ENCODE measurements around the gene CCL17. TPM values are rescaled to one million over a fixed set of nuclear protein-coding genes. Genes with fewer than 3 reads are reported as not detected.
"Not testable (repeated sequence)": the region's sequence is repeated elsewhere in the genome, so short reads cannot be mapped to it uniquely, and the experiment has no call there.

The CCL17 gene
- total RNA-seq (2014; rRNA removed; shearing (Covaris generic)), result 3.4 and 14.2 TPM in 2 replicates

DNA sequence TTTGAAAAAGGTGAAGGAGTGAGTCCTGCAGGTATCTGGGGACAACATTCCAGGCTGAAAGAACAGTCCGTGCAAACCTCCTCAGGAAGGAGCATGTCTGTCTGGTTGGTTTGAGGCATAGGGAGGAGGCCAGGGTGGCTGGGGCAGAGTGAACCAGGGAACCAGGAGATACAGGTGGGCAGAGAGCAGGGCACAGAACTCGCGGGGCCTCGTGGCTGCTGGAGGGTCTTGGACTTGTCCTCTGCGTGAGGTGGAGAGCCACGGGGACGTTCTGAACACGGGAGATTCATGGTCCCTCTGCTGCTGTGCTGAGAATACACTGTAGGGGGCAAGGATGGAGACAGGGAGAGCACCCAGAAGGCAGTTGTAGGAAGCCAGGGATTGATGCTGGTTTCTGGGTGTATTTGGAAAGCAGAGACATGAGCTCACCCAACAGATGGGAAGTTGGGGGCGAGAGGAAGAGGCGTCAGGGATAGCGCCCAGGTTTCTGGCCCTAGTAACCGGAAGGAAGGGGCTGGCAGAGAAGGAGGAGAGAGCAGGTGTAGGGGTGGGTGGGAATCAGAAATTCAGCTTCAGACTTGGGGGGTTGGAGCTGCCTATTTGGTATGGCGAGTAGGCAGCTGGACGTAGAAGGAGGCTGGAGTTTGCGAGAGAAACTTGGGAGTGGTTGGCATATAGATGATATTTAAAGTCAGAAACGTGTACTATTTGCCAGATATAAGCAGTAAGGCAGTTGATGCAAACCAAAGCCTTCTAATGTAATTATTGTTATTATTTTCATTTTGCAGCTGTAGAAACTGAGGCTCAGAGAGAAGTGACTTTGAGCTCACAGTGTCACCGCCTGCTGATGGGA is at the start of gene CCL17:
Gene CCL17 (plus strand): TSS at position 803 of the 853 bp plus-strand sequence. CDS start 9,166 bp downstream, outside the sequence.
- DNase-seq (ENCODE audit: low spot score), result no peak

DNA sequence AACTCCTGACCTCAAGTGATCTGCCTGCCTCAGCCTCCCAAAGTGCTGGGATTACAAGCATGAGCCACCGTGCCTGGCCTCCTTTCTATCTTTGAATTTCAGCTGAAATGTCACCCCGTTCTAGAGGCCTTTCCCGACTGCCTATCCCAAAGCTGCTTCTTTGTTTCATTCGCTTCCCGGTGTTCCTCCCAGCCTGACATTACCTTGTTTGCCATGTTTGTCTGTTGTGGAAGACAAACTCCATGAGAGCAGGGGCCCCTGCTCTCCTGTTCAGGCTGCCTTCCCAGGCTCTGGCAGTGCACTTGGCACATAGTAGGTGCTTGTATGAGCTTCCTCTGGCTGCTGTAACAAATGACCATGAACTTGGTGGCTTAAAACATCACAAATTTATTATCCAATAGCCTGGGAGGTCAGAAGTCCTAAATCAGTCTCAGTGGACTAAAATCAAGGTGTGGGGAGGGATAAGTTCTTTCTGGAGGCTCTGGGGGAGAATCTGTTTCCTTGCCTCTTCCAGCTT is 48.6 kb upstream of the CCL17 start:
- DNase-seq (ENCODE audit: low spot score), result no peak

DNA sequence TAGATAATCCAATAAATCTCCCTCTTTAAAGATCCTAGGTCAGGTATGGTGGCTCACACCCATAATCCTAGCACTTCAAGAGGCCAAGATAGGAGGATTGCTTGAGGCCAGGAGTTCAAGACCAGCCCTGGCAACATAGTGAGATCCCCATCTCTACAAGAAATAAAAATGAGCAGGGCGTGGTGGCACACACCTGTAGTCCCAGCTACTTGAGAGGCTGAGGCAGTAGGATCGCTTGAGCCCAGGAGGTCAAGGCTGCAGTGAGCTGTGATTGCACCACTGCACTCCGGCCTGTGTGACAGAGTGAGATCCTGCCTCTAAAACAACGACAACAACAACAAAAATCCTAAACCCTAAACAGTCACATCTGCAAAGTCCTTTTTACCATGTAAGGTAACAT is 48.0 kb upstream of the CCL17 start:
- DNase-seq (ENCODE audit: low spot score), result no peak

DNA sequence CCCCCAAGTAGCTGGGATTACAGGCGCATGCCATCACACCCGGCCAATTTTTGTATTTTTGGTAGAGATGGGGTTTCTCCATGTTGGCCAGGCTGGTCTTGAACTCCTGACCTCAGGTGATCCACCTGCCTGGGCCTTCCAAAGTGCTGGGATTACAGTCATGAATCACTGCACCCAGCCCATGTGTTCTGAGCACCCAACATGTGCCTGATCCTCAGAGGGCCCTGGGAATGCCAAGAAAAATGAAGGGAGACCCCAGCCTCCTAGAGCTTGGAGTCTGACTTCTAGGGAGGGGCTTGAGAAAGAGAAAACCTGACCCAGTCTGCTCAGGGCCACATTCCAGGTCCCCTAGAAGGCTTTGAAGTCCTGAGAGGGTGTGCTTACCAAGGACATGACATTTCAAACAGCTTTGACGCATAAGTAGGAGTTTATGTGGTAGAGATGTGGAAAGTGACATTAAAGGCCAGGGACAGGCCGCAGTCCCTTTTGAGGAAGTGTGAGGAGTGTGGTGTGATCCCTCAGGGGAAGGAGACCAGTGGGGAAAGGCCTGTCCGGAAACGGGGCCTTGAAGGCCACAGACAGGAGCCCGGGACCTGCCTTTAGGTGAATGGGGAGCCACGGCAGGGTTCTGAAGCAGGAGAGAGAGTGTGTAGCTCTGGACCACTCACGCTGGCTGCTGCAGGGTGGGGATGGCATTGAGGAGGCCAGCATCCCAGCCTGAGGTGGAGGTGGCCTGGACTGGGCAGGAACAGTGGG is 47.1 kb upstream of the CCL17 start:
- no peak for DNase-seq (ENCODE audit: low spot score)

DNA sequence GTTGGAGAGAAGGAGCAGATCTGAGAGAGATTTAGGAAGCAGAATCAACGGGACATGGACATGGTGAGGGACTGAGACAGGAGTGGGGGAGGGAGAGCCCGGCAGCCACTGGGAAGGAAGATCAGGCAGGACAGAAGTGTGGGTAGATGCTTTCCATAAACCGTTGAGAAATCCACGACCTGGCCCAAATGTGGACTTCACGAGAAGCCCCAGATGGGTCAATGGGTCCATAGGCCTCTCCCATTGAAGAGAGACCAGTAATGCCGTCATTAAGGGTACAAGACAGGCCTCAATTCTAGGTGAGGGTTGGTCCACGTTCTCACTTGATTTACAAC is 46.5 kb upstream of the CCL17 start:
- DNase-seq (ENCODE audit: low spot score), result no peak

DNA sequence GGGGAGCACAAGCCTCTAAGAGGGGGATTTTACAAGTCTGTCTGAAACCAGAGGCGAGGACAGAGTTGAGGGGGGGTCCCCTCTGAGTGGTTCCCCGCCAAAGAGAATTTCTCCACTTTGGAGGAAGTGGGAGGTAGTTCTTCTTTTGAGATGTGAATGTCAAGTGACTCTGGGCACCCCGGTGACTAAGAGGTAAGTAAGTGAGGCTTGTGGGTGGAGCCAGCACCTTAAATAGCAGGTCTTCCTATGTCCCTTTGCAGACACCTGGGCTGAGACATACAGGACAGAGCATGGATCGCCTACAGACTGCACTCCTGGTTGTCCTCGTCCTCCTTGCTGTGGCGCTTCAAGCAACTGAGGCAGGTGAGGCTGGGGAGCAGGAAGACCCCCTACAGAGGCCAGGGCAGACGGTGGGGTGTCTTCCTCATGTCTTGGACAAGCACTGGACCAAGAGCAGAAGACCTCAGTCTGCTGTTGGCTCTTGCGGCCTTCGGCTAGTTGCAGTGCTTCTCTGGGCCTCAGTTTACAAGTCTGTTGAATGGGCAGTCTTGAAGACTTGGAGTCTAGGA is 46.0 kb upstream of the CCL17 start, which contains the start of gene CCL22:
Gene CCL22 (plus strand): TSS at position 257 of the 569 bp plus-strand sequence. CDS start 34 bp downstream, at position 291.
- DNase-seq (ENCODE audit: low spot score), result no peak

DNA sequence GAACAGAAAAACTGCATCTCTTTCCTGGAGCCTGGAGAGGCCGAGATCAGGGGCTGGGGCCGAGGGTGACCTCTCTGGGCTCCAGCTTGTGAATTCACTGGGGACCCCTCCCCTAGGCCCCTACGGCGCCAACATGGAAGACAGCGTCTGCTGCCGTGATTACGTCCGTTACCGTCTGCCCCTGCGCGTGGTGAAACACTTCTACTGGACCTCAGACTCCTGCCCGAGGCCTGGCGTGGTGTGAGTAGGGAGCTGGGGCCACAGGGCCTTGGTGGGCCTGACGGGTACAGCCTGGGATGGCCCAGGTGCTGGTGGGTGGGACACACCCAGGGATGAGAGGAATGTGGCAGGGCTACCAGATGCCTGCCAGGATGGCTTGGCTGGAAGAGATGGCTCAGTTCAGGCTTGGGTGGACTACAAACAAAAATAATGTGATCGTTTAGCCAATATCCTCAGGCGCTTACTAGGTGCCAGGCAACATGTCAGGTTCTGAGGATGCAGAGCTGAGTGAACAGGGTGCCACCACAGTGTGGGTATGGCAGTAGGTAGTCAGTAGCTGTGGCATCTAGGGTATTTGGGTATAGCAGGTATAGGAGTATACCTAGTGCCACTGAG is 44.1 kb upstream of the CCL17 start:
- no peak for DNase-seq (ENCODE audit: low spot score)

DNA sequence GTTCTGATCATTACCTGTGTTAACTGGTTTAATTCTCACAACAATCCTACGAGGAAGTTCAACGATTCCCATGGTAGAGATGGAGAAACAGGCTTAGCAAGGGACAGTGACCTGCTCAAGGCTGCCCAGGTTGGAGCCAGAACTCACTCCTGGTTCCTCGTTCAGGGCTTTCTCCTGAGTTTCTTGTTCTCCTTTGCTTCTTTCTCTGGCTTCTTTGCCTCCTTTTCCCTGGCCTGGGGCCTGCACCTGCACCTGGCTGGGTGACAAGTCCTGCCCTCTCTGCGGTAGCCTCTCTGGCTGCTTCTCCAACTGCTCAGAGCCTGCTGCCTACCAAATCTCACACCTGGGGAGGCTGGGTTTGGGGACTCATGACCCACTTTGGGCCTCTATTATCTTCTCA is 43.2 kb upstream of the CCL17 start:
- DNase-seq (ENCODE audit: low spot score), result no peak

DNA sequence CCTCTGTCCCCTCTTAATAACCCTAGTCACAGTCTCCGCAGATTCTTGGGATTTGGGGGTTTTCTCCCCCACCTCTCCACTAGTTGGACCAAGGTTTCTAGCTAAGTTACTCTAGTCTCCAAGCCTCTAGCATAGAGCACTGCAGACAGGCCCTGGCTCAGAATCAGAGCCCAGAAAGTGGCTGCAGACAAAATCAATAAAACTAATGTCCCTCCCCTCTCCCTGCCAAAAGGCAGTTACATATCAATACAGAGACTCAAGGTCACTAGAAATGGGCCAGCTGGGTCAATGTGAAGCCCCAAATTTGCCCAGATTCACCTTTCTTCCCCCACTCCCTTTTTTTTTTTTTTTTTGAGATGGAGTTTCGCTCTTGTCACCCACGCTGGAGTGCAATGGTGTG is 40.4 kb upstream of the CCL17 start:
- no peak for DNase-seq (ENCODE audit: low spot score)

DNA sequence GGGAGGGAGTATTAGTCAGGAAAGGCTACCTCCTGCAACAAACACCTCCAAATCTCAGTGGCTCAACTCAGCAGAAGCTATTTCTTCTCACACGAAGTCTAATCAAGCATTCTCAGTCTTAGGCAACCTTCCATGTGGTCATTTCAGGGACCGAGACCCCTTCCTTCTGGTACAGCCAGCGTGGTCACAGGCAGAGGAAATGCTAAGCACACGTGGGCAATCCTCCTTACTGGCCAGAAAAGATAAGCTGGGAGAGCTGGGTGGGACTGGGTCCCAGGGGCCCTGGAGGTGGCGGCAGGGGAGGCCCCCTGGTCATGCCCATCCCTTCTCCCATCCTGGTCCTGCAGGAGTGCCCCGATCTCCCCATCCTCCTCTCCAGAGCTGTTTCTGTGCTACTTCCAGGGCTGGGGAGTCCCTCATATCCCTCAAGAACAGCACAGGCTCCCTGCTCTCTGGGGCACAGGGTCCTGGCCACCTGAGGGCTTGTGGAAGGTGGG is 38.0 kb upstream of the CCL17 start:
- DNase-seq (ENCODE audit: low spot score), result no peak

DNA sequence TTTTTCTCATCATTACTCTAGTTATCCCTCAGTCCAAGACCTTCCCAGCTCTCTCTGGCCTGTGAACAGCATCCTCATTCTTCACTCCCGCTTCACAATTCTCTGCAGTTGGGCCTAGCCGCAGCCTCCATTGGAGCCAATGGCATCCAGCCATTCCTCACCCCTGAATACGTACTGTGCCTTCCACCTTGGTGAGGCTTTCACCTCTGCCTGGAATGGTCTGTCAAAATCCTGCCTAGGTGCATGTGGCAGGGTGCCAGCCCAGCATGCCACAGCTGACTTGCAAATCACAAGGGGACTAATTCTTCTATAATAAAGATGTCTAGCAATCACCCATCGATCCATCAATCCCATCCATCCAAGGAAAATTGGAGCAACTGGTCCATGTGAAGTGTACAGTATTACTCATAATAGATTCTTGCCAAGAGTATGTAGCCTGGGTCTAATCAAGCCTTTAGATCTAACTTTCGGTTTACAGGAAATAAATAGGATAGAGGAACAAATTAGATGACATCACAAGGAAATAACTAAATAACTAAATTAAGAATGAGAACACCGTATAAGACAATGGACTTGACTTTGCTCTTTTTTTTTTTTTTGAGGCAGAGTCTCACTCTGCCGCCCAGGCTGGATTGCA is 37.3 kb upstream of the CCL17 start:
- DNase-seq (ENCODE audit: low spot score), result peak; percentile 33

DNA sequence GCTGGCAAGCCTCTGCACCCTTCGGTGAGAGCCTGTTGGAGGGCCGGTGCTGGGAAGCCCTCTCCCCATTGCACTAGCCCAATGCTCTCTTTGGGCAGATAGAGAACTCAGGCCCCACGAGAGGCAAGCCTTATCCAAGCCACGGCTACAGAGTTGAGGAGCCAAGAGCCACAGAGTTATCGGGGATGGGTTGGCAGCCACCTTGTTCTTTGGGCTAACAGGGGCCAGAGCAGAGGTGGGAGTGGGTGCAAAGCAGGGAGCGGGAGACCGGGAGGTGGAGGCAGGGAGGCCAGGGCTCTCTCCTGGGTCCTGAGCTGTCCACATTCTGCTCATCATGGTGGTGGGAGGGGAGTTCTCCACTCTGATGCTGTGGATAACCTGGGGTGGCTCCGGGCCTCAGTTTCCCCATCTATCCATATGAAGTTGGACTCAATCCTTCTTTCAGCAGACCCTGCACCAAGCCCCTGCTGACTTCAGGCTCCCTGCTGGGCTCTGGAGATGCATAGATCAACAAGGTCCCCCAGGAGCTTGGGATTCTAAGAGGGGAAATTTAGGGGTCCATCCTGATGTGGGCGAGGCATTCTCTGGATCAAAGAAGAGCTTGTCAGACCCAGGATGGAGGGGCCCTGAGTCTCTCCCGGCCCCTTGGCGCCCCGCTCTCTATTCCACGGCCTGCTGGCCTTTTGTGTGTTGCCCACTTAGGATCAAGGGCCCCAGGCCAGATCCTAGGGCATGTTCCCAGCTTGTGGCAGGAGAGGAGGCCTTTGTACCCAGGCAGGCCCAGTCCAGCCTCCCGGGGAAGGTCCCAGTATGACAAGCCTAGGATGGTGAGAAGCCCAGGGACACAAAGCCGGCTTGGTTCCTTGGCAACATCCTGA is 32.8 kb upstream of the CCL17 start:
- DNase-seq (ENCODE audit: low spot score), result no peak

DNA sequence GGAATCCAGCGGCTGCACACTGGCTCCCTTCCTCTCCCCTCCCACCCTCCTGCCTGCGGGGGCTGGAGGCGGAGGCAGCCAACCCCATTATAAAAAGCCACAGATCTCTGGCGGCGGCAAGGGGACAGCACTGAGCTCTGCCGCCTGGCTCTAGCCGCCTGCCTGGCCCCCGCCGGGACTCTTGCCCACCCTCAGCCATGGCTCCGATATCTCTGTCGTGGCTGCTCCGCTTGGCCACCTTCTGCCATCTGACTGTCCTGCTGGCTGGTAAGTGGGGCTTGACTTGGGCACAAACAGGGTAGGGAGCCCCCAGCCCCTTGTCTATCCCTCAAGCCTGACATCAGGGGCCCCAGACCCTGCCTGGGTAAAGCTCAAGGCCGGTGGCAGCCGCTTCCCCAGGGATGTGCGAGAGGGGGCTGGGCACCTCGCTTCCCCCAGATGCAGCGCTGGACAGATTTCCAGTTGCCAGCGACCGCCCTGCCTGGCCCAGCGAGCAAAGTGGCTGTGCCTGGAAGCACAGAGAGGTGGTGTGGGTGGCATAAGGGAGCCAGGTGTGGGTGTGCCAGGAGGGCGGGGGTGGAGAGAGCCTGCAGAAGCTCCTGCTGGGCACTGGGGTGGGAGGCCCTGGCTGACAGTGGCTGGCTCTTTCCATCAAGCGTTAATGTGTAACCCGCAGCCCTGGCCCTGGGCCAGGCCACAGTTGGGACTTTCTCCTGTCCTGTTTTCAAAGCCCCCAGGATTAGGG is 32.0 kb upstream of the CCL17 start, which contains the start of gene CX3CL1:
Gene CX3CL1 (plus strand): TSS at position 119 of the 745 bp plus-strand sequence. CDS start 79 bp downstream, at position 198.
- DNase-seq (ENCODE audit: low spot score), result peak; percentile 40

DNA sequence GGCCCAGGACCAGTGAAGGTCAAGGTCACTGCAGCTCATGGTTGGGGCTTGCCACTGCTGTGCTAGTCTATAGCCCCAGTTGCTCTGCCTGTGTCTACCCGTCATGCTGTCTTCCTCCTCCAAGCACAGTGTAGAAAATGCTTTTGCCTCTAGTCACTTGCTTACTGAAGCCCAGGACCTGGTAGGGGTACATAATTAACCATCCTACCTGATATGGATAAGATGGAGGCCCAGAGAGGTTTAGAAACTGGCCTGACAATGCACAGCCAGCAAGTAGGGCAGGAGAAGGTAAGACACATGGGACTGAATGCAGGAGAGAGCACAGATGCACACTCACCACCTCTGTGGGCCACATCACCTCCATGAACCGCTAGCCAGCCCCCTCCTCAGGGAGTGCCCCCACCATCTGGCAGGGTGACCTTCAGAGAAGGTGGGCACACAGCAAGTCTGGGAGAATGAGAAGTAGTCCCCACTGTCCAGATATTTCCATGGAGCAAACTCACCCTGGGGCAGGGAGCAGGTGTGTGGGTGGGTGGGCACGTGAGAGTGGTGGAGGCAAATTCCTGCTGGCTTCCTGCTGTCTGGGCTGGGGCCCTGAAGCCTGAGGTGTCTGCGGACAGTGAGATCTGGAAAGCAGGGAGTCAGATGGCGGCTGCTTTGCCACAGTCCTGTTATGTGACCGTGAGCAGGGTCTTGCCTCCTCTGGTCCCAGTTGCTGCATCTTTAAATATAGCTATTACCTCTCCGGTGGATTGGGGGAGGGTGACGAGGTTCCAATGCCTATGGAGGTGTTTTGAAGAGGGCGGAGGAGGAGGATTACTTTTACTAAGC is 31.2 kb upstream of the CCL17 start:
- DNase-seq (ENCODE audit: low spot score), result no peak

DNA sequence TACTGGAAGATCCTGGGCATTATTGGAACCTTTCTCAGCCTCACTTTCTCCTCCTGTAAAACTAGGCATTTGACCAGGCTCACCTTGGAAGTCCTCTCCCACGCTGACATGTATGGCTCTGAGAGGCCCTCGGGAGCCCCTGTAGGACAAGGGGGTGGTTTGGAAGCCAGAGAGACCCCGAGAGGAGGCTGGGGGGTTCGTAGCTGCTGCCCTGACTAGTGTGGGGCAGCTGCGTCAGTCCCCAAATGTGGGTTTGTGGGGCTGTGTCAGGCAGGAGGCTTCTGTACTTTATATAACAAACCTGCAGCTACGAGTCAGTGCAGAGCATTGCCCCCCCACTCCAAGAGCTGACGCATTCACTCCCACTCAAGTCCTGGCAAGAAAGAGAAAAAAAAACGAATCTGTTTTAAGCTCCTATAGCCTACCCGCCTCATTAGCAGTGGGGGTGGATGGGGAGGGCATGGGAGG is 30.5 kb upstream of the CCL17 start:
- DNase-seq (ENCODE audit: low spot score), result no peak

DNA sequence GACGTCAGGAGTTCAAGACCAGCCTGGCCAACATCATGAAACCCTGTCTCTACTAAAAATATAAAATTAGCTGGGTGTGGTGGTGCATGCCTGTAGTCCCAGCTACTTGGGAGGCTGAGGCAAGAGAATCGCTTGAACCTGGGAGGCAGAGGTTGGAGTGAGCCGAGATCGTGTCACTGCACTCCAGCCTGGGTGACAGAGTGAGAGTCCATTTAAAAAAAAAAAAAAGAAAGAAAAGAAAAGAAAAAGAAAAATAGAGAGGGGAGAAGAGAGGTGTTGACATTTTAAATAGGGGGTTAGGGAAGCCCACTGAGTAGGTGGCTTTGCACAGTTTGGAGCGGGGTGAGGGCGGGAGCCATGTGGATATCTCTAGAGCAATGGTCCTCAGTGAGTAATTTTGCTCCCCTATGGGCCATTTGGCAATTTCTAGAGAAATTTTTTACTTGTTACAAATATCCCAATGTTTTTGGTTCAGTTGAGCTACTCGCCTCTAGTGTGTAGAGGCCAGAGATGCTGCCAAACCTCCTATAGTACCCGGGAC is 29.6 kb upstream of the CCL17 start:
- not testable (repeated sequence) for DNase-seq (ENCODE audit: low spot score)

DNA sequence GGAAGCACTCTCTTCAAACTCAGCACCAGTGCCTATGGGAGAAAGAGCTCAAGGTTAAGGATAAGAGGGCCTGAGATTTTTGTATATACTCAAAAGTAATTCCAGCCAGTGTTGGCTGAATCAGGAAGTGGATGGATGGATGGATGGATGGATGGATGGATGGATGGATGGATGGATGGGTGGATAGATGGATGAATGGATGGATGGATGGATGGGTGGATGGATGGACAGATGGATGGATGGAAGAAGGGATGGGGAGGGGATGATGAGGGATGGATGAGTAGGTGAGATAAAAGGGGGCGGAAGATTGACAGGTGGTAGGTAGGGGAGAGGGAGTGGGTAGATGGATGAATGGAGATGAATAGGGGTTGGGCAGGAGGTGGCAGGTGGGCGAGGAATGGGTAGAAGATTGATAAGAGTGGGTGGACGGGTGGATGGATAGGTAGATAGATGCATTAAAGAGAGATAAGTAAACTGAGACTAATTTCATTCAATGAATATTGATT is 28.2 kb upstream of the CCL17 start:
- no peak for DNase-seq (ENCODE audit: low spot score)
